IPS-15b (cell line): ENCODE data around the gene CEP250.
"Not testable (repeated sequence)": the region's sequence is repeated elsewhere in the genome, so short reads cannot be mapped to it uniquely, and the experiment has no call there.

Experiments used
- H3K27me3 ChIP-seq: one replicate; pipeline ENCODE4 v1.6.1; 2013; ENCODE audit warnings: low read length; ENCODE audit not compliant: control insufficient read depth, insufficient read depth
- H3K36me3 ChIP-seq: one replicate; pipeline ENCODE4 v1.6.1; 2013; ENCODE audit warnings: low read length; ENCODE audit not compliant: control insufficient read depth, insufficient read depth
- H3K4me1 ChIP-seq: one replicate; pipeline ENCODE4 v1.6.1; 2013; ENCODE audit warnings: mild to moderate bottlenecking, low read length; ENCODE audit not compliant: control insufficient read depth, insufficient read depth
- H3K4me3 ChIP-seq: one replicate; pipeline ENCODE4 v1.5.1; 2013; ENCODE audit warnings: low read depth, low read length
- H3K9ac ChIP-seq: one replicate; pipeline ENCODE4 v1.6.1; 2013; ENCODE audit warnings: low read depth, mild to moderate bottlenecking, low read length
- H3K9me3 ChIP-seq: one replicate; pipeline ENCODE4 v1.6.1; 2013; ENCODE audit warnings: mild to moderate bottlenecking, low read length; ENCODE audit not compliant: control insufficient read depth, insufficient read depth

CEP250 gene

DNA sequence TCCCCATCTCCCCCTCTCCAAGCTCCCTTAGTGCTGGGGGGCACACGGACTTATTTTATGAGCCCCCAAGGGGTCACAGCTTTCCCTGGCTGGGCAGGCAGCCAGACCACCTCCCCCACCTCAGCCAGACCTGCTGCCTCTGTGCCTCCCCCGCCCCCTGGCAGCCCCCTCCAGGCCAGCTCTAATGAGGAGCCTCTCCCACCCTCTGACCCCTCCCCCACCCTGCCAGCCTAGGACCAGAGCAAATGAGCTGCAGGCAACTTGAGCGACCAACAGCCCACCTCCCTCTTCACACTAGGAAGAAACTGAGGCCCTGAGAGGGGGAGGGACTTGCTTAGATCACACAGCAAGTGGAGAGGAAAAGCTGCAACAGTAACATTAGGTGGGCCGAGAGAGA lies 19.2 kb upstream of the CEP250 start:
- Histone ChIP-seq H3K4me3 (no peak overlapping the region), H3K27me3 (no peaks in the 10 kb centered on the region), H3K36me3 (no peaks in the 10 kb centered on the region), H3K9ac (no peak overlapping the region), H3K4me1 (peaks cover 16% of the 10 kb centered on the region), H3K9me3 (no peaks in the 10 kb centered on the region)

DNA sequence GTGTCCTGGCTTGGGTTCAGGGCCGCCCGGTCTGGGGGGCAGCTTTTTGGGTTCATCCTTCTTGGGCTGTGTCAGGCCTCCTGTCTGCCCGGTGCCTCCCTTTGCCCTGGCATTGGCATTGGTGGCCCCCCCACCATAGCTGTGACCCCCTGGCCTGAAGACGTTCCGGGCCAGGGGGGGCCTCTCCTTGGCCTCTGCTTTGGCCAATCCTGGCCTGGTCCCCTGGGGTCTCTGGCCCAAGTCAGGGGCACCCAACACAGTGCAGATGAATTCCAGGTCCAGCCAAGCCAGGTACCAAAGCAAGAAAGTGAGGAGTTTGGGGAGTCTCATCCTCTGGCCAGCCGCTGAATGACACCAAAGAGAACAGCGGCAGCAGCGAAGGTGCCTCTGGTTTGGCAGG lies 17.8 kb upstream of the CEP250 start:
- Histone ChIP-seq H3K9ac (no peak overlapping the region), H3K4me3 (no peak overlapping the region), H3K9me3 (no peaks in the 10 kb centered on the region), H3K4me1 (peaks cover 16% of the 10 kb centered on the region), H3K27me3 (no peaks in the 10 kb centered on the region), H3K36me3 (no peaks in the 10 kb centered on the region)

DNA sequence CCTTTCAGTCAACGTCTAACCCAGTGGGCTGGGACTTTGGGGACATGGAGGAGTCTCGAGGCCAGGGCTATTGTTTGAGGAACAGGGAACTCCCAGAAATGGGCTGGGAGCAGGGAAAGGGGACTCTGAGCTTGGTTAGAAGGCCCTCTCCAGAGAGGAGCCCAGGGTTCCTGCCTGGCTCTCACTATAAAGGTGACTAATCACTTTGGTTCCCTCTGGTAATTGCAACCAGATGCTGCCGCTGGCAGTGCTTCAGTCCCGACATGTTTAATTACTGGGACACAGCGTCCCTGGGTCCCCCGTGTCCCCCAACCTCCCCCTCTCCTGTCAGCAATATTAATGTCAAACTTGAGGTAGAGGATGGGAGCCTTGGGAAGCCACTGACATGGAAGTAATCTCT lies 12.4 kb upstream of the CEP250 start:
- no peaks in the 10 kb centered on the region for H3K27me3 ChIP-seq
- no peak overlapping the region for H3K4me3 ChIP-seq
- H3K36me3 ChIP-seq = no peaks in the 10 kb centered on the region
- H3K9ac ChIP-seq = no peak overlapping the region
- peaks cover 2% of the 10 kb centered on the region for H3K4me1 ChIP-seq
- no peaks in the 10 kb centered on the region for H3K9me3 ChIP-seq

DNA sequence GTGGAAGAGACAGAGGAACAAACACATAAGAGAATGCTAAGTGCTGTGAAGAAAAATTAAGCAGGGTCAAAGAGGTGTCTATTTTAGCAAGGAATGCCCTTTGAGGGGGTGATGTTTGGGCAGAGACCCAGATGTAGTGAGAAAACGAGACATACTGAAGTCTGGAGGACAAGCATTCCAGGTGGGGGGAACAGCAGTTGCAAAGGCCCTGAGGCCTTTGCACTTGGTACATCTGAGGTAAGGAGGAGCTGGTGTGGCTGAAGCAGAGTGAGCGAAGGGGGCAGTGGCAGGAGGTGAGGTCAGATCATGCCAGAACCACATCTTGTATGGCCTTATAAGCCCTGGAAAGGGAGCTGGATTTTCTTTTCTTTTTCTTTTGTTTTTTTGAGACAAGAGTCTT lies 11.2 kb upstream of the CEP250 start:
- Histone ChIP-seq H3K9ac (no peak overlapping the region), H3K4me1 (no peaks in the 10 kb centered on the region), H3K36me3 (no peaks in the 10 kb centered on the region), H3K4me3 (no peak overlapping the region), H3K27me3 (no peaks in the 10 kb centered on the region), H3K9me3 (no peaks in the 10 kb centered on the region)

DNA sequence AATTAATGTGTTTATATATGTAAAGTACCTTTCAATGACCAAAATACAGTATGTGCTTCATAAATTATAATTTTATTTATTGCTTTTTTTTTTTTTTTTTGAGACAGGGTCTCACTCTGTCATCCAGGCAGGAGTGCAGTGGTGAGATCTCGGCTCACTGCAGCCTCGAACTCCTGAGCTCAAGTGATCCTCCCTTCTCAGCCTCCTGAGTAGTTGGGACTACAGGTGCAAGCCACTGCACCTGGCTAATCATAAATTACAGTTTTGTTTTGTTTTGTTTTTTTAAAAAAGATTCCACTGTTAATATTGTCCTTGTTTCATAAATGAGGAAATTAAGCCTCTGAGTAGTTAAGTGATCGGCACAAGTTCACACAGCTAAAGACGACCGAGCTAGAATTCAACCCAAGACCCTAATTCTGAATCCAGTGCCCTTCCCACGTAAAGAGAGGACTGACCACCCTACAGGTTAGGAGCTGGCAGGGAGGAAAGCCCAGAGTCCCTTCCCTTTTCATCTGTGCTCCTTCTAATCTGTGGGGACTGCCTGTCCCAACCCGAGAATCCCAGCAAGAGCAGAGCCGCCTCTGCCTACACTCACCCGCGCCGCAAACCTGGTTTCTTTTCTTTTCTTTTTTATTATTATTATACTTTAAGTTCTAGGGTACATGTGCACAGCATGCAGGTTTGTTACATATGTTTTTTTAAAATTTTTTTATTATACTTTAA lies 8.9 kb upstream of the CEP250 start:
- H3K27me3 ChIP-seq = no peaks in the 10 kb centered on the region
- H3K9me3 ChIP-seq = no peaks in the 10 kb centered on the region
- H3K9ac ChIP-seq = no peak overlapping the region
- H3K4me1 ChIP-seq = no peaks in the 10 kb centered on the region
- peak overlapping the region; percentile 33 for H3K4me3 ChIP-seq
- no peaks in the 10 kb centered on the region for H3K36me3 ChIP-seq

DNA sequence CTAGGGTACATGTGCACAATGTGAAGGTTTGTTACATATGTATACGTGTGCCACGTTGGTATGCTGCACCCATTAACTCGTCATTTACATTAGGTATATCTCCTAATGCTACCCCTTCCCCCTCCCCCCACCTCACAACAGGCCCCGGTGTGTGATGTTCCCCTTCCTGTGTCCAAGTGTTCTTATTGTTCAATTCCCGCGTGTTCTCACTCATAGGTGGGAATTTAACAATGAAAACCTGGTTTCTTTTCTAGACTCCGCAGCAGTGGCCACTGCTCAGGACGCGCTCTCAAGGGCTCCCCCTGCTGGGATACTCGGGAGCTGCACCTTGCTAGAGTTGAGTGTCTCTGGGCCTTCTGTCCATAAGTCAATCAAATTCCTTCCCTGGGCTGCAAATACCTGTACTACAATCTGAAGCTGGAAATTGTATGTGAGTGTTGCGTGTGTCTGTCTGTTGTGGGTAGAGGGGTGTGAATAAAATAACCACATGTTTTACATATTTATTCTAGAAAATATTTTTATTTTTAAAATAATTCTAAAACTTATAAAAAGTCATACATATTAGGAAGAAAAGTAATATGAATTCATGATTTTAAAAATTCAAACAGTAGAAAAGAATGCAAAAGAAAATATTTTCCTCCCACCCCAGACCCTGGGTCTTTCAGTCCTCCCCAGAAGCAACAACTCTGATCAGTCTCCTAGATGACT lies 8.2 kb upstream of the CEP250 start:
- Histone ChIP-seq H3K4me3 (peak overlapping the region; percentile 33), H3K9me3 (no peaks in the 10 kb centered on the region), H3K36me3 (no peaks in the 10 kb centered on the region), H3K4me1 (no peaks in the 10 kb centered on the region), H3K9ac (no peak overlapping the region), H3K27me3 (no peaks in the 10 kb centered on the region)

DNA sequence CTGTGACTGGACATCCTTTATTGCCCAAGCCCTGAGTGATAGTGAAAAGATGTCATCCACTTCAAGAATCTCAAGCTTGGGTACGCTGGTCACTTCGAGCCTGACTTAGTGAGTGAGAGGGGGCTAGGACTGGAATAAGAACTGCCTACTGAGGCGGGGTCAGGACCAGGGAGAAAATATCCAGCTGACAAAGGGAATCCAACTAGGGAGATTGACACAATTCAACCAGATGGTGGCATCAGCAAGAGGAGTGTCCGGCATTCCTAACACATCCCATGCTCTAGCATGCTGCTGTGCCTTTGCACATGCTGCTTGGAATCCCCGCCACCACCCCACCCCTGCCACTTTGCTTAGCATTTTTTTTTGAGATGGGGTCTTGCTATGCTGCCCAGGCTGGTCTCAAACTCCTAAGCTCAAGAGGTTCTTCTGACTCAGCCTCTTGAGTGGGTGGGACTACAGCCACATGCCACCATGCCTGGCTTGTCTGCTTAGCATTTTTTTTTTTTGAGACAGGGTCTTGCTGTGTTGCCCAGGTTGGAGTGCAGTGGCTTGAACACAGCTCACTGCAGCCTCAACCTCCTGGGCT lies 6.5 kb upstream of the CEP250 start:
- no peak overlapping the region for H3K4me3 ChIP-seq
- H3K36me3 ChIP-seq = no peaks in the 10 kb centered on the region
- no peak overlapping the region for H3K9ac ChIP-seq
- H3K9me3 ChIP-seq = no peaks in the 10 kb centered on the region
- H3K4me1 ChIP-seq = no peaks in the 10 kb centered on the region
- no peaks in the 10 kb centered on the region for H3K27me3 ChIP-seq

DNA sequence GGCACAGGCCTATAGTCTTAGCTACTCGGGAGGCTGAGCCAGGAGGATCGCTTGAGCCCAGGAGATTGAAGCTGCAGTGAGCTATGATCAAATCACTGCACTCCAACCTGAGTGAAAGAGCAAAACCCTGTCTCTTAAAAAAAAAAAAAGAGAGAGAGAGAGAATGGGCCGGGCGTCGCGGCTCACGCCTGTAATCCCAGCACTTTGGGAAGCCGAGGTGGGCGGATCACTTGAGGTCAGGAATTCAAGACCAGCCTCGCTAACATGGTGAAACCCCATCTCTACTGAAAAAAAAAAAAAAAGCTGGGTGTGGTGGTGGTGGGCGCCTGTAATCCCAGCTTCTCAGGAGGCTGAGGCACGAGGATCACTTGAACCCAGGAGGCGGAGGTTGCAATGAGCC lies 5.5 kb upstream of the CEP250 start:
- not testable (repeated sequence) for H3K4me3 ChIP-seq, H3K36me3 ChIP-seq, H3K9ac ChIP-seq, H3K9me3 ChIP-seq, H3K4me1 ChIP-seq, H3K27me3 ChIP-seq

DNA sequence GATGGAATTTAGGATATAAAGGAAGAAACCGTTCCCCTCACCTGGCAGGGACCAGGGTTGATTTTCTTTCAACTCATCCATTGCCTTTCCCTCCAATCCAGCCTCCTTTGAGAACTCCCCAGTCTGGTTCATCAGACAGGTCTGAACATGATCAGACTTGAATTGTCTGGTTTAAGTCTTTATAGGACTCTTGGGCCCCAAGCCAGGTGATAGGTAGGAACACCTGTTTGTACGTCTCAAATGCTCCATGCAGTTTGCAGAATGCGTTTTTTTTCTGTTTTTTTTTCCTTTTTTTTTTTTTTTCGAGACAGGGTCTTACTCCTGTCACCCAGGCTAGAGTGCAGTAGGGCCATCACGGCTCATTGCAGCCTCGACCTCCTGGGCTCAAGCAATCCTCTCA lies 4.1 kb upstream of the CEP250 start:
- no peak overlapping the region for H3K4me3 ChIP-seq
- no peaks in the 10 kb centered on the region for H3K9me3 ChIP-seq
- H3K4me1 ChIP-seq = no peaks in the 10 kb centered on the region
- no peak overlapping the region for H3K9ac ChIP-seq
- no peaks in the 10 kb centered on the region for H3K27me3 ChIP-seq
- H3K36me3 ChIP-seq = no peaks in the 10 kb centered on the region

DNA sequence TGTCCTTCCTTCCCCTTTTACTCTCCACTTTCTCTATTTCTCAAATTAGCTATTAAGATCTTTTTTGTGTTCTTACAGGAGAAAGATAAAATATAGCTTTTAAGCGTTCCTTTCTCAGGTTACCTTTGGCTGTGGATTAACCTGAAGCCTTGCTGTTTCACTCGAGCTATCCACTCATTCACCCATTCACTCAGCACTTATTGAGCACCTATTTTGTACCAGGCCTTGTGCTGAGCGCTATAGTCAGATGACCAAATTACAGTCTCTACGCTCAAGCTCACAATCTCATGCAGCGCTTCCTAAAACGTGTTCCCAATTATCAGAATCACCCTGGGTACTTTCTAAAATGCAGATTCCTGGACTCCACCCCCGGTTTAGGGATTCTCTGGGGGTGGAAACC lies 1.8 kb upstream of the CEP250 start:
- H3K9me3 ChIP-seq = no peaks in the 10 kb centered on the region
- H3K36me3 ChIP-seq = no peaks in the 10 kb centered on the region
- no peak overlapping the region for H3K9ac ChIP-seq
- no peaks in the 10 kb centered on the region for H3K27me3 ChIP-seq
- no peaks in the 10 kb centered on the region for H3K4me1 ChIP-seq
- H3K4me3 ChIP-seq = peak overlapping the region; percentile 85

DNA sequence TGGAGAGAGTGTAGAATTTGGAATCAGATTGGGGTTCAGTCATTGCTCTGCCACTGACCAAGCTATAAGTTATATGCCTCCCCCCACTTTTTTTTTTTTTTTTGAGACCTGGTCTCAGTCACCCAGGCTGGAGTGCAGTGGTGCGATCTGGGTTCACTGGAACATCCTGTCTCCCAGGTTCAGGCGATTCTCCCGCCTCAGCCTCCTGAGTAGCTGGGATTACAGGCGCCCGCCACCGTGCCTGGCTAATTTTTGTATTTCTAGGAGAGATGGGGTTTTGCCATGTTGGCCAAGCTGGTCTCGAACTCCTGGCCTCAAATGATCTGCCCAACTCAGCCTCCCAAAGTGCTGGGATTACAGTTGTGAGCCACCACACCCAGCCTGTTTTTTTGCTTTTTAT lies 1.3 kb downstream of the CEP250 start:
- H3K36me3 ChIP-seq, H3K27me3 ChIP-seq, H3K9me3 ChIP-seq, H3K4me1 ChIP-seq, H3K9ac ChIP-seq: not testable (repeated sequence)
- peak overlapping the region; percentile 85 for H3K4me3 ChIP-seq

DNA sequence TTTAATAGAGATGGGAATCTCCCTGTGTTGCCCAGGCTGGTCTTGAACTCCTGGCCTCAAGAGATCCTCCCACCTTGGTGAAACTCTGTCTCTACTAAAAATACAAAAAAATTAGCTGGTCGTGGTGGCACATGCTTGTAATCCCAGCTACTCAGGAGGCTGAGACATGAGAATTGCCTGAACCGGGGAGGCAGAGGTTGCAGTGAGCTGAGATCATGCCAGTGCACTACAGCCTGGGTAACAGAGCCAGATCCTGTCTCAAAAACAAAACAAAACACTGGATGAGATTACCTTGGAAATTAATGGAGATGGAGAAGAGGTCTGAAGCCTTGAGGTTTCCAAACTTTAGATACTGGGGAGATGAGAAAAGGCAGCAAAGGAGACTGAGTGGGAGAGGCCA lies 2.1 kb downstream of the CEP250 start:
- H3K4me3 ChIP-seq, H3K9me3 ChIP-seq, H3K27me3 ChIP-seq, H3K36me3 ChIP-seq, H3K4me1 ChIP-seq, H3K9ac ChIP-seq: not testable (repeated sequence)
